RKO (cell line): ENCODE results near the gene COLQ.
A peak's percentile ranks its signal among the peaks of the same experiment; 100 is the strongest.
"Not testable (repeated sequence)": the region's sequence is repeated elsewhere in the genome, so short reads cannot be mapped to it uniquely, and the experiment has no call there.

Experiments used
- DNase-seq: peaks from one replicate; pipeline ENCODE4 v3.0.0-alpha.2; 2016; ENCODE audit warnings: low spot score

Gene COLQ

DNA sequence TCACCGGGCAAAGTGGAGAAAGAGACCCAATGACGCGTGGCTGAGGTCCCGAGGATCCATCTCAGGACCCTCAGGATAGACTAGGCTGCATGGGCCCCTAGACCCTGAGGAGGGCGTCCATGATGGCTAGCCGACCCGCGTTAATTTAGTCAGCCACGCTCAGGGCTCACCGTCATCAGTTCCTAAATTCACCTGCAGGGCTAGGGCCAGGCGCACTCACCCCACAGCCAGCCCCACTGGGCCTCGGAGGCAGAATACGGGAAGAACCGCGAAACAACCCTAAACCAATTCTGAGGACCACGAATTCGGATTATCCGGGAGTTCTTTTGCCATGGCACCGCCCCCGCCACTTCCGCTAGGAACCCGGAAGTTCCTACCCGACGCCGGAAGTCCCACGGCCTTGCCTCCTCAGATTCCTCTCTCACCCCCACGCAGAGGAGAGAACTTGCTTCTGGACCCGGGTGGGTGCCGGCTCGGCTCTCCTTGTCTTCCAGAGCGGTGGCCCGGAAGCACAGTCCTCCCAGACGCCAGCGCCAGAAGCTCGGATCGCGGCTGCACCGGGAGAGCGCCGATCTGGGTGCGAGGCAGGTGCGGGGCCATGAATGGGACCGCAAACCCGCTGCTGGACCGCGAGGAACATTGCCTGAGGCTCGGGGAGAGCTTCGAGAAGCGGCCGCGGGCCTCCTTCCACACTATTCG lies 94.2 kb downstream of the COLQ start, which contains the start of the genes EAF1 and METTL6:
Gene EAF1 (plus strand): TSS at position 417 of the 699 bp plus-strand sequence. CDS start 182 bp downstream, at position 599.
Gene METTL6 (minus strand): TSS at position 363 of the 699 bp plus-strand sequence. CDS start 1,033 bp downstream, outside the sequence.
- peak; percentile 85 for DNase-seq

DNA sequence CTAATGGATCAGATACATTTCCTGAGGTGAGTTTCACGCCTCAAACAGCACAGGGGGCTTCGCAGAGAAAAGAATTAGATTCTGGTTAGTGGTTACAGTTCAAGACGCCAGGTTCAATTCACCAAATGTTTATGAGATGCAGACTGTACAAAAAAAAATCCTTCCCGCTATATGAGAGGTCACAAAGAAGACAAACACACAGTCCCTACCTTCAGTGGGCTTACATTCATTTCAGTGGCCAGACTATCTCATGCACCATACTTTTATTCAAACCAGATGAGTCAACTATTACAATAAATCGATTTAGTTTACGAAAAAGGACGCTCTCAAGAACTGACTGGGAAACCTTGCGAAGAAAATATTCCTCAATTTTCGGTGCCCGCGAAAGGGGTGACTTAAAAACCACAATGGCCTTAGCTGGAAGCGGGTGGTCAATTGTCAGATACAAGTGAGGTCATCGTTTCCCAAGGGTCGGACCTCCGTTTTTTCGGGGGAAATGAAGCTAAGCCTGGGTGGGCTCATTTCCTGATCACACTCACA lies 94.9 kb downstream of the COLQ start:
- no peak for DNase-seq

DNA sequence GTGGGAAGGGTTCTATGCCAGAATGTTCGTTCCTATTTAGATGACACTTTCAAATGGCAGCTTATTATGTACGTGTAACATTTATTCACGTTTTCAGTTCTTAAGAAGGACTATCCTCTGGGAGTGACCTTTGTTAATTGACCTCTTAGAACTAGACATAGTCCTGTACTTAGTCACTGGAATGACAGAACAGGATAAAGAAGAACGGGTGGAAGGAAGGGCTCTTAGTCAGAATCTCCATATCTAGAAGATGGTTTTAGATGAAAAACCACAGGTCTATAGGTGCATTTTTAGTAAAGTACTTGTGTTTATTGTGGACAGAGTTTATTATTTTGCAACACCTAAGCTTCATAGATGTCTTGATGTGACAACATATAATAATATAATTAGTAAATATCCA lies 100.6 kb downstream of the COLQ start:
- DNase-seq, result peak; percentile 29

DNA sequence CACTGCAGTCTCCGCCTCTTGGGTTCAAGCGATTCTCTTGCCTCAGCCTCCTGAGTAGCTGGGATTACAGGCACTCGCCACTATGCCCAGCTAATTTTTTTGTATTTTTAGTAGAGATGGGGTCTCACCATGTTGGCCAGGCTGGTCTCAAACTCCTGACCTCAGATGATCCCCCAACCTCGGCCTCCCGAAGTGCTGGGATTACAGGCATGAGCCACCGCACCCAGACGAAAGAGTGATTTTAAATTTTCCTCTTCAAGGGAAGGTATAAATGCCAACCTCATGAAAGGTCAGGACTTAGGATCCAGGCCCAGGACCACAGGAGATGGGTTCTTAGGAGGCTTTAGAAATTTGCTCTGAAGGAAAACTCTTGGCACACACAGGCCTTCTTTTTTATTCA lies 110.5 kb downstream of the COLQ start:
- not testable (repeated sequence) for DNase-seq

DNA sequence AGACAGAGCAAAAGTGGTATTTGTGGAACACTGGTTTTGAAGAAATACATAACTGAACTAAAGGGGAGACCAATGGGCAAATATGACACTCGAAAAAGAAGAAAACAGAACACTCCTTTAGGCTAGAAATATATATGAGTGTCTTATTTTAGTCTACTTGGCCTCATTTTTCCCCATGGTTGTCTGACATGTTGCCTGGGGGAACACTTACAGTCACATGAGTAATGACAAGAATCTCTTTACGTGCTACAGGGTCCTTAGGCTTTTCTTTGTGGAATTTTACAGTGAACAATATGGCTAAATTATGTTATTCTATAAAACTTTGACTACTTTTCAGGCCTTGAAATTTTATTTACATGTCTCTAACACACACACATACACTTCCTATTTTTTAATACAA lies 111.7 kb downstream of the COLQ start:
- no peak for DNase-seq

DNA sequence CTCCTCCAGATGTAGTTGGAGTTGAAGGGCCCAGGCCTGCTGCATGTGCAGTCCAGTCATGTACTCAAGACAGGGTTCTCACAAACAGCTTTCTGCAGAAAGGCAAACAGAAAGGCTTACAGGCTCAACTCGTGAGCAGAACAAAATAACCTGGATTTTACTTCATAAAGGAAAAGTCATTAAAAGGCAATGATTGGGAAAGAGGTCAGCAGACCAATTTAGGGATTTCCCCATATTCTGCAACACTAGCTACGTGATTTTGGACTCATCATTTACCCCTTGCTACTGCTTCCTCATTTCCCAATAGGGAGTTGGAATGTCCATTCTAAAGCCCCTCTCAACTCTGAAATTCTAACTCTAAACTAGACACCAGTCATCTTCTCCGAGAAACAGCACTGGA lies 112.3 kb downstream of the COLQ start:
- DNase-seq, result no peak

DNA sequence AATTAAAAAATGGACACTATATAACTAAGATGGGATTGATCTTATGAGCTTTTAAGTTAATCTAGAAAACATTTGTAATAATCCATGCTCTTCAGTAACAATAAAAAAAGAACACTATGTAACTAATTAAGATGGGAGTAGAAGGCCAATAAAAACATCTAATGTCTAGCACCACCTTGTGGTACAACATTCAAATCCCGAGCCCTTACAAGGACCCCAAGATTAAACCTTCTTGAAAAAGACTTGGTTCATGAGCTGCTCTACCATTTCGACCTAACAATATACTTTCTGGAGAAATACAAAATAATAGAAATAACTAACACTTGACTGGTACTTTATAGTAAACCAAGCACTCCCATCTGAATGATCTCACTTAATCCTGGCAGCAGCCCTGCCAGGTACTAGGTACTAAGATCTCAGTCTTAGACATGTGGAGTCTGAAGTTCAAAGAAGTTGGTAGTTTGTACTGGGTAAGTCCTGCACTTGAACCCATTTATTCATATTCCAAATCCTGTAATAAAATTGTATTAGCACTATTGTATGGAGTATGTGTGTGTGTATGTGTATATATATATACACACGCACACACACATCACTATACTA lies 116.0 kb downstream of the COLQ start:
- peak; percentile 70 for DNase-seq

DNA sequence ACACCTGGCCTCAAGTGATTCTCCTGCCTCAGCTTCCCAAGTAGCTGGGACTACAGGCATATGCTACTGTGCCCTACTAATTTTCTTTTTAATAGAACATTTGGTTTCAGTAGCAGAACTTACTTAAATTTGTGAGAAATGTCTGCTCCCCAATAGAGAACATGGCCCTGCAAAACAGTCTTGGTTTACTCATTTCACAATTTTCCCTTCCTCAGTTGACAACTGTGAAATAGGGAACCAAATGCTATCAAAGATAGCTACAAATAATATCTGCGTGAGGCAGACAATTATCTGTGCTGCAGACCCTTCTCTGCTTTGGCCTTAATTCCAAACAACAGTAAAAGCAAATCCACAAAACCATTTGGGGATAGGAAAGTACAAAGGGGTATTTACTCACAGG lies 116.7 kb downstream of the COLQ start:
- DNase-seq, result no peak

DNA sequence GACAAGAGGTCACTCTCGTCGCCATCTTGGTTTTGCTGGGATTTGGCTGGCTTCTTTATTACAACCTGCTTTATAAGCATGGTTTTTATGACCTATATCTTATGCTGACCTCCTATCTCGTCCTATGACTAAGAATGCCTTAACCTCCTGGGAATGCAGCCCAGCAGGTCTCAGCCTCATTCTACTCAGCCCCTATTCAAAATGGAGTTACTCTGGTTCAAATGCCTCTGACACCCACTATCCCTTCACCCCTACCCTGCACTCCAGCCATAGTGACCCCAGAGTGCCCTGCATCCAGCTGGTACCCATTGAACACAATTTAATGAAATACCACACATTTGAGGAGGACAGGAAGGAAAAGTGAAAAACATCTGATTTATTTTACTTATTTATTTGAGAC lies 117.5 kb downstream of the COLQ start:
- DNase-seq, result no peak

DNA sequence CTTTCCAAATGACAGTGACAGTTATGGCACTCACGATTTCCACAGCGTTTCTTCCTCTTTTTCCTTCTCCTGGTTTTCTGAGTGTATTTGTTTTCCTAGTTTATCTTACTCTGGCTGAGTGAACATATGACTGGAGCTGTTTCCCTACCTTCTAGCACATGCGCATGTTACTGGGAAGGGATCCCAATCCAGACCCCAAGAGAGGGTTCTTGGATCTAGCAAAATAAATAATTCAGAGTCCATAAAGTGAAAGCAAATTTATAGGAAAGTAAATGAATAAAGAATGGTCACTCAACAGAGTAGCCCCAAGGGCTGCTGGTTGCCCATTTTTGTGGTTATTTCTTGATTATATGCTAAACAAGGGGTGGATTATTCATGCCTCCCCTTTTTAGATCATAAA lies 118.0 kb downstream of the COLQ start:
- no peak for DNase-seq

DNA sequence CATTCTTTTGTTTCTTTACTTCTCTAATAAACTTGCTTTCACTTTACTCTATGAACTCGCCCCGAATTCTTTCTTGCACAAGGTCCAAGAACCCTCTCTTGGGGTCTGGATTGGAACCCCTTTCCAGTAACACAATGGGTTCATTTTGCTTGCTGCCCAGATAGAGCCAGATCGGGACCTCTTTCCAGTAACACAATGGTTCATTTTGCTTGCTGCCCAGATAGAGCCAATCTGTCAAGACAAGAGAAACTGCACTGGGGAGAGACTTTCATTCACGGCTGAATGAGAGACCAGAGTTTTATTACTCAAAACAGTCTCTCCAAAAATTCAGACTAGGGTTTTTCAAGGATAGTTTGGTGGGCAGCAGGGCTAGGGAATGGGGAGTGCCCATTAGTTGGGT lies 119.6 kb downstream of the COLQ start:
- no peak for DNase-seq
